Keratinocyte (primary cell): Measurements from ENCODE around the gene GPR63. TPM values are rescaled to one million over a fixed set of nuclear protein-coding genes. Genes with fewer than 3 reads are reported as not detected.

Source experiments
- DNase-seq: peaks from one replicate; pipeline ENCODE4 v3.0.0-alpha.2; 2011; ENCODE audit warnings: low read depth, missing footprints, low spot score
- FAIRE-seq: peaks from 2 replicates; lab custom pipeline; 2011; peaks lifted over from hg19 to GRCh38; lab: Jason Lieb, UNC
- H2AFZ ChIP-seq: 2 replicates; pipeline ENCODE4 v1.6.0; 2012; ENCODE audit warnings: low read length, control low read depth, inconsistent platforms; ENCODE audit not compliant: control insufficient read depth
- H3K27ac ChIP-seq: 2 replicates; pipeline ENCODE4 v1.5.1; 2011; ENCODE audit warnings: low read length; ENCODE audit not compliant: control insufficient read depth, insufficient read depth
- H3K27me3 ChIP-seq: 3 replicates; pipeline ENCODE4 v1.6.0; 2011; ENCODE audit warnings: low read length; ENCODE audit not compliant: control insufficient read depth, insufficient read depth; ENCODE audit errors: extremely low read depth
- H3K36me3 ChIP-seq, 2 experiments: 2 replicates in 1 of 2; 3 replicates in 1 of 2; pipeline ENCODE4 v1.5.1; 2011; ENCODE audit warnings: low read length in 2 of 2, mild to moderate bottlenecking in 1 of 2; ENCODE audit not compliant: control insufficient read depth in 2 of 2, insufficient read depth in 2 of 2; ENCODE audit errors: extremely low read depth in 1 of 2
- H3K4me1 ChIP-seq: 3 replicates; pipeline ENCODE4 v1.5.1; 2011; ENCODE audit warnings: low read length; ENCODE audit not compliant: control insufficient read depth, insufficient read depth; ENCODE audit errors: extremely low read depth
- H3K4me2 ChIP-seq: 3 replicates; pipeline ENCODE4 v1.6.0; 2011; ENCODE audit warnings: low read depth, low read length; ENCODE audit not compliant: control insufficient read depth, insufficient read depth; ENCODE audit errors: extremely low read depth
- H3K4me3 ChIP-seq, 3 experiments: fragments of 200-600 bp in 1 of 3; sonication (generic) in 1 of 3; 2 replicates in 2 of 3; 3 replicates in 1 of 3; pipeline ENCODE4 v1.5.1; 2011 to 2016; ENCODE audit warnings: low read length in 3 of 3, mild to moderate bottlenecking in 3 of 3, control low read depth in 2 of 3, inconsistent platforms in 1 of 3, low read depth in 1 of 3, mixed read lengths in 1 of 3, mixed run types in 1 of 3, moderate library complexity in 1 of 3; ENCODE audit not compliant: control insufficient read depth in 2 of 3, insufficient read depth in 2 of 3; ENCODE audit errors: extremely low read depth in 1 of 3
- H3K79me2 ChIP-seq: 2 replicates; pipeline ENCODE4 v1.6.0; 2012; ENCODE audit warnings: low read length; ENCODE audit not compliant: control insufficient read depth, insufficient read depth
- H3K9ac ChIP-seq: 3 replicates; pipeline ENCODE4 v1.6.0; 2011; ENCODE audit warnings: low read length; ENCODE audit not compliant: control insufficient read depth, insufficient read depth; ENCODE audit errors: extremely low read depth
- H3K9me1 ChIP-seq: 3 replicates; pipeline ENCODE4 v1.6.0; 2011; ENCODE audit warnings: low read length; ENCODE audit not compliant: control insufficient read depth, insufficient read depth; ENCODE audit errors: extremely low read depth
- H3K9me3 ChIP-seq: 2 replicates; pipeline ENCODE4 v1.5.1; 2012; ENCODE audit warnings: low read depth, low read length; ENCODE audit not compliant: control insufficient read depth
- H4K20me1 ChIP-seq: 3 replicates; pipeline ENCODE4 v1.6.0; 2011; ENCODE audit warnings: low read length; ENCODE audit not compliant: control insufficient read depth, insufficient read depth; ENCODE audit errors: extremely low read depth
- EZH2 ChIP-seq: IDR thresholded peaks from one replicate; pipeline ENCODE4 v1.6.1; 2012; ENCODE audit warnings: inconsistent platforms, mild to moderate bottlenecking, low read length, moderate library complexity
- dilution Hi-C: fragments of 300-500 bp; cut with MboI; formaldehyde crosslinking; loops from one replicate; pipeline ENCODE4 v1.7.0; 2020; ENCODE audit warnings: low sequenced_read_pairs; ENCODE audit not compliant: extremely low pct_ligation_motif_present
- polyA plus RNA-seq, 5 experiments: library from polyadenylated mRNA; depleted of rRNA in 3 of 5; stranded (reverse) in 3 of 5; stranded (forward) in 1 of 5; unstranded in 1 of 5; fragments of >200 nt; gene quantifications; 1 replicate in 1 of 5; 2 replicates in 3 of 5; 3 replicates in 1 of 5; pipeline versions ENCODE4 v1.2.1 to v1.2.3, GENCODE V29; 2011 to 2012; ENCODE audit warnings: missing spikeins in 2 of 5, low read depth in 1 of 5, low replicate concordance in 1 of 5
- TF ChIP-seq, protein P1 (sequence below), 3 experiments: IDR thresholded peaks in 1 of 3; conservative IDR thresholded peaks in 1 of 3; optimal IDR thresholded peaks in 1 of 3; 2 replicates in 2 of 3; 3 replicates in 1 of 3; pipeline versions ENCODE3 to v1.5.1; 2011; ENCODE audit warnings: low read length in 3 of 3, mild to moderate bottlenecking in 3 of 3, moderate library complexity in 2 of 3, control low read depth in 1 of 3, inconsistent platforms in 1 of 3; ENCODE audit not compliant: insufficient read depth in 2 of 3; ENCODE audit errors: extremely low read depth in 1 of 3

Gene GPR63
- polyA plus RNA-seq, 1 donor (not counting 4 experiments of a cell fraction or from before 2014, with no cell fraction given), result 1.9 TPM

DNA sequence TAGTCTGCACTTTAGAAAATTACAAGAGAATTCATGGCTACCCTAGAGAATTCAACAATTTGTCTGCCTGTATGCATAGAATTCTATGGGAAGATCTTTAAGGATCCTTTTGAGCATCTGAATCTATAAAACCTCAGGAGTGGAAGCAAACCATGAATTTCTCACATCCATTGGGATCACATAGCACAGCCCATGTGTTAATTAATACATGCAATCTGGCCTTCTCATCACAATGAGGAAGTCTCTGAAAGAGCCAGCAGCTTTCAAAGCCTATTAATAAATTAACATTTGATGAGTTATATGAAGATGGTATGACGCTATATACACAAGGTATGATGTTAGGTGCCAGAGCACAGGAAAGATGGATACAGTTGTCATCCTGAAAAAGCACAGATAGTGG lies 35.7 kb upstream of the GPR63 start:
- Histone ChIP-seq H3K4me3 (no peak overlapping the region), H4K20me1 (no peaks in the 10 kb centered on the region), H3K36me3 (no peaks in the 10 kb centered on the region), H3K9me3 (no peaks in the 10 kb centered on the region), H2AFZ (no peak overlapping the region), H3K9ac (no peak overlapping the region), H3K27ac (no peak overlapping the region), H3K27me3 (no peaks in the 10 kb centered on the region), H3K9me1 (no peaks in the 10 kb centered on the region), H3K4me1 (no peaks in the 10 kb centered on the region), H3K79me2 (no peaks in the 10 kb centered on the region), H3K4me2 (no peak overlapping the region)
- dilution Hi-C loops, result no loop called here
- TF ChIP-seq, protein P1, sequence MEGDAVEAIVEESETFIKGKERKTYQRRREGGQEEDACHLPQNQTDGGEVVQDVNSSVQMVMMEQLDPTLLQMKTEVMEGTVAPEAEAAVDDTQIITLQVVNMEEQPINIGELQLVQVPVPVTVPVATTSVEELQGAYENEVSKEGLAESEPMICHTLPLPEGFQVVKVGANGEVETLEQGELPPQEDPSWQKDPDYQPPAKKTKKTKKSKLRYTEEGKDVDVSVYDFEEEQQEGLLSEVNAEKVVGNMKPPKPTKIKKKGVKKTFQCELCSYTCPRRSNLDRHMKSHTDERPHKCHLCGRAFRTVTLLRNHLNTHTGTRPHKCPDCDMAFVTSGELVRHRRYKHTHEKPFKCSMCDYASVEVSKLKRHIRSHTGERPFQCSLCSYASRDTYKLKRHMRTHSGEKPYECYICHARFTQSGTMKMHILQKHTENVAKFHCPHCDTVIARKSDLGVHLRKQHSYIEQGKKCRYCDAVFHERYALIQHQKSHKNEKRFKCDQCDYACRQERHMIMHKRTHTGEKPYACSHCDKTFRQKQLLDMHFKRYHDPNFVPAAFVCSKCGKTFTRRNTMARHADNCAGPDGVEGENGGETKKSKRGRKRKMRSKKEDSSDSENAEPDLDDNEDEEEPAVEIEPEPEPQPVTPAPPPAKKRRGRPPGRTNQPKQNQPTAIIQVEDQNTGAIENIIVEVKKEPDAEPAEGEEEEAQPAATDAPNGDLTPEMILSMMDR (optimal IDR thresholded peaks at IDR 0.05 in 1 of 3, IDR thresholded peaks at IDR 0.05 in 1 of 3, conservative IDR thresholded peaks at IDR 0.05 in 1 of 3; ENCODE audit: extremely low read depth in 1 of 3, insufficient read depth in 2 of 3, low read length in 3 of 3), result no peak
- TF ChIP-seq EZH2, result no peak
- DNase-seq (no peak), FAIRE-seq (no peak)

DNA sequence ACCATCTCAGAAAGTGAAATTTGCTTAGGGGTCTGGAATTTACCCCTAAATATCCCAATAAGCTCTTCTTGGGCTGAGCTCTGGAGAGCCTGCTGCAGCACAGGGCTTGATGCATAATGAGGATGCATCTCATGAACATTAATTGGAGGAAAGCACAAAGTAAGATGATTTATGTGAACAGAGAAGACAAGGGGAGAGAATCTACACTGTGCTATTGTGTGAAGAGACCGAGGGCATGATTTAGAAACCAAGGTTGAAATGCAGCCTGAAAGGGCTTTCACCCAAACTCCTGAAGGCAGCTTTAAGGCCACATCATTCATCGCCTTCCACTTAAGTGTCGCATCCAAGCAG lies 27.8 kb upstream of the GPR63 start:
- H3K9me3 ChIP-seq, result no peaks in the 10 kb centered on the region
- no peak overlapping the region for H3K9ac ChIP-seq
- no peak overlapping the region for H3K4me3 ChIP-seq
- DNase-seq (no peak), FAIRE-seq (no peak)
- H3K27ac ChIP-seq, result no peak overlapping the region
- H2AFZ ChIP-seq, result no peak overlapping the region
- H3K4me2 ChIP-seq, result no peak overlapping the region
- dilution Hi-C loops, result no loop called here
- H3K27me3 ChIP-seq, result no peaks in the 10 kb centered on the region
- no peak for TF ChIP-seq EZH2
- H3K9me1 ChIP-seq, result no peaks in the 10 kb centered on the region
- no peaks in the 10 kb centered on the region for H3K4me1 ChIP-seq
- H4K20me1 ChIP-seq, result no peaks in the 10 kb centered on the region
- H3K79me2 ChIP-seq, result no peaks in the 10 kb centered on the region
- no peaks in the 10 kb centered on the region for H3K36me3 ChIP-seq
